Measurements from ENCODE around the gene ELP6. TPM values are rescaled to one million over a fixed set of nuclear protein-coding genes. Genes with fewer than 3 reads are reported as not detected.
A peak's percentile ranks its signal among the peaks of the same experiment; 100 is the strongest.
"Not testable (repeated sequence)": the region's sequence is repeated elsewhere in the genome, so short reads cannot be mapped to it uniquely, and the experiment has no call there.

ELP6 gene
- total RNA-seq, 3 donors from 2014 or later: 21.2 to 26.9 (median 25.9) TPM

- intact Hi-C loops (cut with DNase I, micrococcal nuclease): loop anchor here in 1 of 2 donors (10.0 kb wide), 1 partner anchor 49 kb away; no protein-coding TSS in a partner anchor
- no peak overlapping the region for H3K4me3 ChIP-seq
Measured at GRCh38 chr3:47473391-47473790, 40.1 kb downstream of the ELP6 start.

GRCh38 chr3:47469616-47470015 lies 43.9 kb downstream of the ELP6 start:
- intact Hi-C loops (cut with DNase I, micrococcal nuclease): loop anchor here in 1 of 2 donors (10.0 kb wide), 1 partner anchor 45 kb away; no protein-coding TSS in a partner anchor

More at GRCh38 chr3:47473391-47473790, 40.1 kb downstream of the ELP6 start:
- no peaks in the 10 kb centered on the region for H3K9me3 ChIP-seq
- peaks cover 25% of the 10 kb centered on the region for H3K4me1 ChIP-seq (ENCODE audit: low read depth)
- no peak for ATAC-seq
- H3K36me3 ChIP-seq (ENCODE audit: low read depth): no peaks in the 10 kb centered on the region
- no peak for DNase-seq
- TF ChIP-seq CTCF (IDR thresholded peaks at IDR 0.05): no peak

GRCh38 chr3:47468315-47468714 lies 45.2 kb downstream of the ELP6 start:
- H3K9me3 ChIP-seq; H3K4me3 ChIP-seq; DNase-seq; intact Hi-C loops (cut with DNase I, micrococcal nuclease); H3K4me1 ChIP-seq (ENCODE audit: low read depth); ATAC-seq; H3K36me3 ChIP-seq (ENCODE audit: low read depth): not testable (repeated sequence)

More at GRCh38 chr3:47469616-47470015, 43.9 kb downstream of the ELP6 start:
- Histone ChIP-seq H3K4me1 (ENCODE audit: low read depth) (peaks cover 12% of the 10 kb centered on the region), H3K36me3 (ENCODE audit: low read depth) (no peaks in the 10 kb centered on the region), H3K9me3 (no peaks in the 10 kb centered on the region), H3K4me3 (no peak overlapping the region)
- DNase-seq (peak in 1 of 3 donors; percentile 19), ATAC-seq (peak; percentile 67)
- TF ChIP-seq CTCF (IDR thresholded peaks at IDR 0.05): no peak

- no peak for TF ChIP-seq CTCF (IDR thresholded peaks at IDR 0.05)
- ATAC-seq: no peak
- intact Hi-C loops (cut with DNase I, micrococcal nuclease): no loop called here
- Histone ChIP-seq H3K36me3 (ENCODE audit: low read depth) (no peaks in the 10 kb centered on the region), H3K4me1 (ENCODE audit: low read depth) (no peaks in the 10 kb centered on the region), H3K9me3 (peaks cover 2% of the 10 kb centered on the region), H3K4me3 (no peak overlapping the region)
- no peak for DNase-seq
Measured at GRCh38 chr3:47464588-47464987, 48.9 kb downstream of the ELP6 start.

GRCh38 chr3:47459534-47460085 lies 53.9 kb downstream of the ELP6 start:
- H3K4me3 ChIP-seq; H3K4me1 ChIP-seq (ENCODE audit: low read depth); H3K36me3 ChIP-seq (ENCODE audit: low read depth); ATAC-seq; DNase-seq; intact Hi-C loops (cut with DNase I, micrococcal nuclease); H3K9me3 ChIP-seq: not testable (repeated sequence)

- intact Hi-C loops (cut with DNase I, micrococcal nuclease): no loop called here
- Histone ChIP-seq H3K4me1 (ENCODE audit: low read depth) (no peaks in the 10 kb centered on the region), H3K36me3 (ENCODE audit: low read depth) (no peaks in the 10 kb centered on the region), H3K4me3 (no peak overlapping the region), H3K9me3 (peaks cover 2% of the 10 kb centered on the region)
- DNase-seq: no peak
- TF ChIP-seq CTCF (IDR thresholded peaks at IDR 0.05): no peak
- ATAC-seq: no peak
Measured at GRCh38 chr3:47456984-47457383, 56.5 kb downstream of the ELP6 start.

Measured in mucosa of descending colon (tissue), 3 donors.